OCI-LY7 (cell line): ENCODE measurements around the gene SPATA2L. TPM values are rescaled to one million over a fixed set of nuclear protein-coding genes. Genes with fewer than 3 reads are reported as not detected.

ENCODE experiments used
- BruUV-seq: library from RNA; stranded (reverse); fragments of 400-500 nt; replicated peaks from 2 replicates; lab custom pipeline; 2021; lab: Mats Ljungman, UMichigan
- CTCF ChIA-PET: fragments of 300-600 bp; sonication (Branson Sonifier 250); formaldehyde crosslinking; loops from one replicate; lab custom pipeline; 2022; ENCODE audit warnings: antibody characterized with exemption; ENCODE audit not compliant: unreplicated experiment; lab: Charles Lee
- POLR2A ChIA-PET: fragments of 300-600 bp; sonication (Branson Sonifier 250); formaldehyde crosslinking; loops from one replicate; lab custom pipeline; 2022; ENCODE audit warnings: antibody characterized with exemption; lab: Charles Lee
- DNase-seq: peaks from one replicate; pipeline ENCODE4 v3.0.0-alpha.2; 2015; ENCODE audit warnings: low spot score
- H2AFZ ChIP-seq: fragments of 200-600 bp; sonication (generic), shearing (Covaris generic); 2 replicates; pipeline ENCODE4 v1.6.1; 2014; ENCODE audit warnings: mild to moderate bottlenecking, antibody characterized with exemption, low read length, moderate library complexity
- H3K27ac ChIP-seq: fragments of 200-600 bp; sonication (generic); 2 replicates; pipeline ENCODE4 v1.5.1; 2014; ENCODE audit warnings: mixed run types, low read depth, mild to moderate bottlenecking, moderate library complexity, low read length, inconsistent platforms; ENCODE audit not compliant: poor library complexity, severe bottlenecking
- H3K36me3 ChIP-seq: fragments of 200-600 bp; sonication (generic); 2 replicates; pipeline ENCODE4 v1.6.1; 2014; ENCODE audit warnings: mild to moderate bottlenecking, antibody characterized with exemption, low read length, moderate library complexity, mixed read lengths; ENCODE audit not compliant: insufficient read depth
- H3K4me1 ChIP-seq: fragments of 200-600 bp; sonication (generic); 2 replicates; pipeline ENCODE4 v1.5.1; 2014; ENCODE audit warnings: mild to moderate bottlenecking, low read length; ENCODE audit not compliant: insufficient read depth, poor library complexity, severe bottlenecking
- H3K4me2 ChIP-seq: fragments of 200-600 bp; sonication (generic); 2 replicates; pipeline ENCODE4 v1.6.1; 2014; ENCODE audit warnings: mild to moderate bottlenecking, low read length
- H3K4me3 ChIP-seq: fragments of 200-600 bp; sonication (generic); 2 replicates; pipeline ENCODE4 v1.5.1; 2014; ENCODE audit warnings: mild to moderate bottlenecking, low read depth, low read length; ENCODE audit not compliant: poor library complexity, severe bottlenecking
- H3K79me2 ChIP-seq: fragments of 200-600 bp; sonication (generic); 2 replicates; pipeline ENCODE4 v1.6.1; 2016; ENCODE audit warnings: low read depth, mild to moderate bottlenecking, low read length, moderate library complexity, mixed read lengths; ENCODE audit not compliant: insufficient read depth
- H3K9me2 ChIP-seq: fragments of 200-600 bp; sonication (generic); 2 replicates; pipeline ENCODE4 v1.6.1; 2016; ENCODE audit warnings: mild to moderate bottlenecking, low read length, mixed read lengths; ENCODE audit not compliant: insufficient read depth
- H3K9me3 ChIP-seq: fragments of 200-600 bp; sonication (generic); 2 replicates; pipeline ENCODE4 v1.6.1; 2014; ENCODE audit warnings: mild to moderate bottlenecking, mixed run types, low read length, mixed read lengths
- H4K20me1 ChIP-seq: fragments of 200-600 bp; sonication (generic); 2 replicates; pipeline ENCODE4 v1.6.1; 2014; ENCODE audit warnings: mild to moderate bottlenecking, antibody characterized with exemption, low read length, moderate library complexity, mixed read lengths; ENCODE audit not compliant: insufficient read depth
- EZH2phosphoT487 ChIP-seq: fragments of 200-600 bp; sonication (generic); IDR thresholded peaks from 2 replicates; pipeline ENCODE4 v1.6.1; 2018; ENCODE audit warnings: low read depth, borderline replicate concordance, mild to moderate bottlenecking, mixed run types, antibody characterized with exemption, low read length, moderate library complexity, mixed read lengths
- intact Hi-C: fragments of 100-400 bp; cut with micrococcal nuclease; formaldehyde crosslinking; loops from one replicate; pipeline ENCODE4 v1.10.0; 2022; ENCODE audit not compliant: unreplicated experiment
- total RNA-seq, 2 experiments: library from RNA; depleted of rRNA in 1 of 2; stranded (reverse); fragments of >200 nt in 1 of 2; shearing (Covaris generic) in 1 of 2; gene quantifications; 2 replicates each; pipeline ENCODE4 v1.2.3, GENCODE V29; 2014 to 2022
- TF ChIP-seq, protein P1 (sequence below): fragments of 200-600 bp; sonication (generic); conservative IDR thresholded peaks from 2 replicates; pipeline ENCODE4 v1.5.1; 2014; ENCODE audit warnings: mild to moderate bottlenecking, antibody characterized with exemption, low read length, moderate library complexity, mixed read lengths

Gene SPATA2L
- total RNA-seq, 2 experiments from 2014 or later, result 7.2 to 13.1 TPM

DNA sequence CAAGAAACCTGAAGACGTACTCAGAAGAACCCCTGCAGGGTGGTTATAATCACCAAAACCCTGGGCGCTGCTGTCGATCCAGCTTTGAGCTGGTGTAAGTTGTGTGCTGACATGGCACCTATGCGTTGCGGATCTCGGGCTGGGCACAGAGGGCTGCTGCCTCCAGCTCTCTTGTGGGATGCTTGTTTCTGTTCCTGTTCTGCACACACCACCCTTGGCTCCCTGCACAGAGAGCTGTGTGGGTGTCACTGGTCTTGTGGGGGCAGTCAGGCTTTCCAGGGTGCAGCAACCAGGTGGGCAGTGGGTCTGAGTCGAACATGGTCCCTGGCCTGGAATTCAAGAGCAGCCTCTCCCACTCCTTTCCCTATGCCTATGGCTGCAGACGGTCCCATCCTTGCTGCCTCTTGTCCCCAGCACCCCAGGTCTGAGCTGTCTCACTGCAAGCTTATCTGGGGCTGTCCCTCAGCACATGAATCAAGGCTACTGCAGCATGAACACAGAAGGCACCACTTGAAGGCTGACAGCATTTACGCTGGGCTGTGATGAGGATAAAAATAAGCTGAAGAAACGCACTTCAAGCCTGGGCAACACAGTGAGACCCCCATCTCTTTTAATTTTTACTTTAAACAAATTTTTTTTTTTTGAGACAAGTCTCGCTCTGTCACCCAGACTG lies 40.0 kb upstream of the SPATA2L start:
- no peaks in the 10 kb centered on the region for H3K9me2 ChIP-seq
- H3K36me3 ChIP-seq, result peaks cover 98% of the 10 kb centered on the region
- TF ChIP-seq EZH2phosphoT487, result no peak
- TF ChIP-seq, protein P1, sequence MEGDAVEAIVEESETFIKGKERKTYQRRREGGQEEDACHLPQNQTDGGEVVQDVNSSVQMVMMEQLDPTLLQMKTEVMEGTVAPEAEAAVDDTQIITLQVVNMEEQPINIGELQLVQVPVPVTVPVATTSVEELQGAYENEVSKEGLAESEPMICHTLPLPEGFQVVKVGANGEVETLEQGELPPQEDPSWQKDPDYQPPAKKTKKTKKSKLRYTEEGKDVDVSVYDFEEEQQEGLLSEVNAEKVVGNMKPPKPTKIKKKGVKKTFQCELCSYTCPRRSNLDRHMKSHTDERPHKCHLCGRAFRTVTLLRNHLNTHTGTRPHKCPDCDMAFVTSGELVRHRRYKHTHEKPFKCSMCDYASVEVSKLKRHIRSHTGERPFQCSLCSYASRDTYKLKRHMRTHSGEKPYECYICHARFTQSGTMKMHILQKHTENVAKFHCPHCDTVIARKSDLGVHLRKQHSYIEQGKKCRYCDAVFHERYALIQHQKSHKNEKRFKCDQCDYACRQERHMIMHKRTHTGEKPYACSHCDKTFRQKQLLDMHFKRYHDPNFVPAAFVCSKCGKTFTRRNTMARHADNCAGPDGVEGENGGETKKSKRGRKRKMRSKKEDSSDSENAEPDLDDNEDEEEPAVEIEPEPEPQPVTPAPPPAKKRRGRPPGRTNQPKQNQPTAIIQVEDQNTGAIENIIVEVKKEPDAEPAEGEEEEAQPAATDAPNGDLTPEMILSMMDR, result no peak
- H3K4me1 ChIP-seq, result no peaks in the 10 kb centered on the region
- no TSS peak for BruUV-seq
- H3K4me2 ChIP-seq, result no peak overlapping the region
- no peaks in the 10 kb centered on the region for H4K20me1 ChIP-seq
- H3K79me2 ChIP-seq, result no peaks in the 10 kb centered on the region
- DNase-seq, result no peak
- no peak overlapping the region for H3K27ac ChIP-seq
- H2AFZ ChIP-seq, result no peak overlapping the region
- CTCF ChIA-PET, result interaction anchor here (0.5 kb wide), 1 partner anchor 84 kb away, joined by 3 read pairs; no protein-coding TSS in a partner anchor
- intact Hi-C loops, result no loop called here
- POLR2A ChIA-PET, result interaction anchor here (0.7 kb wide), 1 partner anchor 27 kb away, joined by 3 read pairs; no protein-coding TSS in a partner anchor
- H3K9me3 ChIP-seq, result no peaks in the 10 kb centered on the region
- no peak overlapping the region for H3K4me3 ChIP-seq

DNA sequence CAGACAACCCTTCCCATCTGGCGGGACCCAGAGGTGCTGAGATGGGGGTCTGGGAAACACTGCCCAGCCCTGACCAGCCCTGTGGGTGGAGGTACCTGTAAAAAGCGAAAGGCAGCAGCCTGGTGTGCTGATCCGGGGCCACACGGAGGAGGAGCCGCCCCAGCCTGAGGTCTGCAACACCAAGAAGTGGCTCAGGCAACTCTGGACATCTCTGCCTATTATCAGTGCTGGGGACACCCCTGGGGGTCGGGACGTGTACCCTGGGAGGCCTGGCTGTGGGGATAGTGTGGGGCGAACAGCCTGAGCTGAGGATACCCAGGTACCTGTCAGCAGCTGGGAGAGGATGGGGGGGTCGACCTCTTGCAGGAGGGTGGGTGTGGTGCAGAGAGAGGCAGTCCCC lies 37.9 kb upstream of the SPATA2L start:
- BruUV-seq, result no TSS peak
- CTCF ChIA-PET, result no interaction called here

More for the DNA sequence above, 37.9 kb upstream of the SPATA2L start:
- Histone ChIP-seq H3K4me3 (no peak overlapping the region), H4K20me1 (no peaks in the 10 kb centered on the region), H3K4me1 (no peaks in the 10 kb centered on the region), H2AFZ (no peak overlapping the region), H3K27ac (no peak overlapping the region), H3K36me3 (peaks cover 100% of the 10 kb centered on the region), H3K9me3 (no peaks in the 10 kb centered on the region), H3K4me2 (no peak overlapping the region), H3K9me2 (no peaks in the 10 kb centered on the region), H3K79me2 (no peaks in the 10 kb centered on the region)
- POLR2A ChIA-PET, result no interaction called here
- DNase-seq, result no peak
- TF ChIP-seq, protein P1, result no peak
- no peak for TF ChIP-seq EZH2phosphoT487
- intact Hi-C loops, result no loop called here
